AG04449 (cell line): Measurements from ENCODE around the gene RAB8A.
A peak's percentile ranks its signal among the peaks of the same experiment; 100 is the strongest.

Experiments used
- CTCF ChIA-PET: fragments of 350-600 bp; formaldehyde crosslinking; extraction: SDS; loops from one replicate; lab custom pipeline; 2021; ENCODE audit warnings: antibody characterized with exemption; lab: Yijun Ruan, JAX
- POLR2A ChIA-PET: fragments of 400-600, 350-600 bp; formaldehyde crosslinking; extraction: SDS; loops from one replicate; lab custom pipeline; 2020; ENCODE audit warnings: antibody characterized with exemption, inconsistent platforms; lab: Yijun Ruan, JAX
- DNase-seq: peaks from one replicate; pipeline ENCODE4 v3.0.0-alpha.2; 2010; ENCODE audit warnings: low read depth, low spot score
- H3K4me3 ChIP-seq: 2 replicates; pipeline ENCODE4 v1.5.1; 2011; ENCODE audit warnings: low read depth, mild to moderate bottlenecking, control low read depth, low read length
- CTCF ChIP-seq: IDR thresholded peaks from one replicate; pipeline ENCODE4 v1.5.1; 2011; ENCODE audit warnings: mild to moderate bottlenecking, moderate library complexity, low read length, control low read depth, inconsistent platforms; ENCODE audit not compliant: insufficient read depth; ENCODE audit errors: missing control alignments

The RAB8A gene

GRCh38 chr19:16067205-16067938 lies 44.3 kb upstream of the RAB8A start:
- ChIA-PET CTCF (interaction anchor here (1.5 to 5.1 kb wide), 2 partner anchors 26 to 42 kb away, joined by 3 to 45 read pairs; no protein-coding TSS in a partner anchor), POLR2A (interaction anchor here (0.8 to 4.5 kb wide), 5 partner anchors 8 to 118 kb away, joined by 3 to 35 read pairs (median 4); partner anchors contain the start of genes FAM32A and TPM4)
- H3K4me3 ChIP-seq, result peak overlapping the region; percentile 62
- DNase-seq, result no peak
- TF ChIP-seq CTCF, result no peak

- ChIA-PET POLR2A (interaction anchor here (0.6 kb wide), 1 partner anchor 35 kb away, joined by 3 read pairs; no protein-coding TSS in a partner anchor), CTCF (interaction anchor here (1.1 kb wide), 1 partner anchor 27 kb away, joined by 4 read pairs; no protein-coding TSS in a partner anchor)
- no peak for DNase-seq
- TF ChIP-seq CTCF, result no peak
- peak overlapping the region; percentile 62 for H3K4me3 ChIP-seq
Measured at GRCh38 chr19:16068696-16069259, 42.9 kb upstream of the RAB8A start.

- no peak for DNase-seq
- peak overlapping the region; percentile 62 for H3K4me3 ChIP-seq
Measured at GRCh38 chr19:16069813-16070365, 41.8 kb upstream of the RAB8A start.

GRCh38 chr19:16070366-16070990 lies 41.2 kb upstream of the RAB8A start:
- DNase-seq, result no peak
- POLR2A ChIA-PET, result interaction anchor here (0.6 to 1.0 kb wide), 2 partner anchors 12 to 19 kb away, joined by 3 to 4 read pairs; no protein-coding TSS in a partner anchor

More at GRCh38 chr19:16069813-16070365, 41.8 kb upstream of the RAB8A start:
- POLR2A ChIA-PET, result interaction anchor here (1.0 kb wide), 1 partner anchor 13 kb away, joined by 4 read pairs; no protein-coding TSS in a partner anchor
- CTCF ChIA-PET, result no interaction called here
- TF ChIP-seq CTCF, result no peak

GRCh38 chr19:16071072-16071691 lies 40.5 kb upstream of the RAB8A start:
- POLR2A ChIA-PET, result interaction anchor here (0.6 kb wide), 1 partner anchor 18 kb away, joined by 3 read pairs; no protein-coding TSS in a partner anchor
- DNase-seq, result no peak
- CTCF ChIA-PET, result interaction anchor here (1.1 to 3.9 kb wide), 3 partner anchors 8 to 30 kb away, joined by 4 to 17 read pairs (median 5); no protein-coding TSS in a partner anchor
- TF ChIP-seq CTCF, result no peak
- H3K4me3 ChIP-seq, result no peak overlapping the region

More at GRCh38 chr19:16070366-16070990, 41.2 kb upstream of the RAB8A start:
- CTCF ChIA-PET, result interaction anchor here (1.1 to 3.9 kb wide), 3 partner anchors 7 to 29 kb away, joined by 4 to 17 read pairs (median 5); no protein-coding TSS in a partner anchor
- no peak overlapping the region; the same call in 1 of the 2 replicates for H3K4me3 ChIP-seq
- no peak for TF ChIP-seq CTCF
